ENCODE data around the gene TRIM48.
"Not testable (repeated sequence)": the region's sequence is repeated elsewhere in the genome, so short reads cannot be mapped to it uniquely, and the experiment has no call there.

TRIM48 gene, protein sequence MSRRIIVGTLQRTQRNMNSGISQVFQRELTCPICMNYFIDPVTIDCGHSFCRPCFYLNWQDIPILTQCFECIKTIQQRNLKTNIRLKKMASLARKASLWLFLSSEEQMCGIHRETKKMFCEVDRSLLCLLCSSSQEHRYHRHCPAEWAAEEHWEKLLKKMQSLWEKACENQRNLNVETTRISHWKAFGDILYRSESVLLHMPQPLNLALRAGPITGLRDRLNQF

DNA sequence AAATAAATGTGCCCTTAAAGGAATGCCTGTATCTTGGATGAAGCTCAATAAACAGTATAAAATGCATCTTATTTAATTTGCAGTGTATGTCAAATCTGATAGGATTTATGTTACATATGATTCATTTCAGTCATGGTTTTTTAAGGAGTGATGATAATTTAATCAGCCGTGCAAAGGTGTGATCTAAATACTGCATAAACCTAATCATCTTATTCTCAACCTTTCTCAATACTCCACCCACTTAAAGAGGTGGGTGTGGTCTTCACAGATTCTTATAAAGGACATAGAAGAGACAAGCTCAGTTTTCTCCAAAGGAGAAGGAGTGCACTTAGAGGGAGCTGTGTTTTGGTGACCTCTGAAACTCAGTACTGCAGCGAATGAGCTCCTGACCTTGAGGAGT lies at the start of gene TRIM48:
Gene TRIM48, plus strand, starts transcription at position 301 of the 400 bp plus-strand sequence. CDS start 113 bp downstream, outside the sequence.
- not testable (repeated sequence) for DNase-seq

DNA sequence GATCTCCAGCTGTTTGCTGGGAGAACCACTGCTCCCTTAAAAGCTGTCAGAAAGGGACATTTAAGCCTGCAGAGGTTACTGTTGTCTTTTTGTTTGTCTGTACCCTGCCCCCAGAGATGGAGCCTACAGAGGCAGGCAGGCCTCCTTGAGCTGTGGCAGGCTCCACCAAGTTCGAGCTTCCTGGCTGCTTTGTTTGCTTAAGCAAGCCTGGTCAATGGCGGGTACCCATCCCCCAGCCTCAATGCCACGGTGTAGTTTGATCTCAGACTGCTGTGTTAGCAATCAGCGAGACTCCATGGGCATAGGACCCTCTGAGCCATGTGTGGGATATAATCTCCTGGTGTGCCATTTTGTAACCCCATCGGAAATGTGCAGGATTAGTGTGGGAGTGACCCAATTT lies 23.6 kb upstream of the TRIM48 start:
- DNase-seq, result not testable (repeated sequence)

DNA sequence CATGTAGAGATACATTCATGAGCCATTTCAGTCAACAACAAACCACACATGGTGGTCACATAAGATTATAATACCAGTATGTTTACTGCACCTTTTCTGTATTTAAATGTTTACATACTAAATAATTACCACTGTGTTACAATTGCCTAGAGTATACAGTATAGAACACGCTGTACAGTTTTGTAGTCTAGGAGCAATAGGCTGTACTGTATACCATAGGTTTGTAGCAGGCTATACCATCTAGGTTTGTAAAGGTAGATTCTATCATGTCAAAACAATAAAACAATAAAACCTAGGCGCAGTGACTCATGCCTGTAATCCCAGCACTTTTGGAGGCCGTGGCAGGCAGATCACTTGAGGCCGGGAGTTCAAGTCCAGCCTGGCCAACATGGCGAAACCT lies 1.1 kb downstream of the TRIM48 start:
- DNase-seq, result no peak

All from stimulated activated CD4-positive, alpha-beta T cell treated with anti-CD3 and anti-CD28 coated beads, Interleukin-4, amount 100 ng/mL, for 4 hours (primary cell).